ENCODE measurements around the gene B3GAT3.
A peak's percentile ranks its signal among the peaks of the same experiment; 100 is the strongest.
"Not testable (repeated sequence)": the region's sequence is repeated elsewhere in the genome, so short reads cannot be mapped to it uniquely, and the experiment has no call there.

B3GAT3 gene

GRCh38 chr11:62652161-62653006, 30.6 kb upstream of the B3GAT3 start:
- H3K4me1 ChIP-seq (ENCODE audit: control insufficient read depth, insufficient read depth, low read length) = peaks cover 6% of the 10 kb centered on the region
- H3K9ac ChIP-seq (ENCODE audit: low read length) = peak overlapping the region; percentile 67
- H3K27me3 ChIP-seq (ENCODE audit: control insufficient read depth, insufficient read depth, low read length) = no peaks in the 10 kb centered on the region
- H3K36me3 ChIP-seq (ENCODE audit: control insufficient read depth, insufficient read depth, low read length) = peaks cover 21% of the 10 kb centered on the region
- peak overlapping the region; percentile 81 for H3K27ac ChIP-seq (ENCODE audit: low read depth, low read length)
- H3K4me3 ChIP-seq (ENCODE audit: low read length) = peak overlapping the region; percentile 65

- Histone ChIP-seq H3K4me1 (ENCODE audit: control insufficient read depth, insufficient read depth, low read length) (peaks cover 14% of the 10 kb centered on the region), H3K36me3 (ENCODE audit: control insufficient read depth, insufficient read depth, low read length) (peaks cover 21% of the 10 kb centered on the region)
- not testable (repeated sequence) for H3K27ac ChIP-seq (ENCODE audit: low read depth, low read length); H3K27me3 ChIP-seq (ENCODE audit: control insufficient read depth, insufficient read depth, low read length); H3K9ac ChIP-seq (ENCODE audit: low read length); H3K4me3 ChIP-seq (ENCODE audit: low read length)
Observed at GRCh38 chr11:62650283-62650682, 28.5 kb upstream of the B3GAT3 start.

GRCh38 chr11:62649486-62649885, 27.7 kb upstream of the B3GAT3 start:
- Histone ChIP-seq H3K27me3 (ENCODE audit: control insufficient read depth, insufficient read depth, low read length) (no peaks in the 10 kb centered on the region), H3K27ac (ENCODE audit: low read depth, low read length) (no peak overlapping the region), H3K4me1 (ENCODE audit: control insufficient read depth, insufficient read depth, low read length) (peaks cover 18% of the 10 kb centered on the region), H3K36me3 (ENCODE audit: control insufficient read depth, insufficient read depth, low read length) (peaks cover 21% of the 10 kb centered on the region), H3K4me3 (ENCODE audit: low read length) (no peak overlapping the region), H3K9ac (ENCODE audit: low read length) (no peak overlapping the region)

GRCh38 chr11:62648967-62649364, 27.2 kb upstream of the B3GAT3 start:
- peaks cover 18% of the 10 kb centered on the region for H3K4me1 ChIP-seq (ENCODE audit: control insufficient read depth, insufficient read depth, low read length)
- H3K27me3 ChIP-seq (ENCODE audit: control insufficient read depth, insufficient read depth, low read length) = no peaks in the 10 kb centered on the region
- peaks cover 21% of the 10 kb centered on the region for H3K36me3 ChIP-seq (ENCODE audit: control insufficient read depth, insufficient read depth, low read length)
- H3K9ac ChIP-seq (ENCODE audit: low read length) = no peak overlapping the region
- no peak overlapping the region for H3K27ac ChIP-seq (ENCODE audit: low read depth, low read length)
- no peak overlapping the region for H3K4me3 ChIP-seq (ENCODE audit: low read length)

GRCh38 chr11:62648185-62648966, 26.6 kb upstream of the B3GAT3 start:
- Histone ChIP-seq H3K27ac (ENCODE audit: low read depth, low read length) (no peak overlapping the region), H3K27me3 (ENCODE audit: control insufficient read depth, insufficient read depth, low read length) (no peaks in the 10 kb centered on the region), H3K36me3 (ENCODE audit: control insufficient read depth, insufficient read depth, low read length) (peaks cover 21% of the 10 kb centered on the region), H3K4me3 (ENCODE audit: low read length) (no peak overlapping the region), H3K4me1 (ENCODE audit: control insufficient read depth, insufficient read depth, low read length) (peaks cover 18% of the 10 kb centered on the region), H3K9ac (ENCODE audit: low read length) (no peak overlapping the region)

- Histone ChIP-seq H3K36me3 (ENCODE audit: control insufficient read depth, insufficient read depth, low read length) (peaks cover 21% of the 10 kb centered on the region), H3K27ac (ENCODE audit: low read depth, low read length) (no peak overlapping the region), H3K27me3 (ENCODE audit: control insufficient read depth, insufficient read depth, low read length) (no peaks in the 10 kb centered on the region), H3K4me3 (ENCODE audit: low read length) (no peak overlapping the region), H3K4me1 (ENCODE audit: control insufficient read depth, insufficient read depth, low read length) (peaks cover 16% of the 10 kb centered on the region), H3K9ac (ENCODE audit: low read length) (no peak overlapping the region)
Observed at GRCh38 chr11:62647609-62648005, 25.8 kb upstream of the B3GAT3 start.

- peak overlapping the region; percentile 48 for H3K4me3 ChIP-seq (ENCODE audit: low read length)
- peak overlapping the region; percentile 64 for H3K27ac ChIP-seq (ENCODE audit: low read depth, low read length)
Observed at GRCh38 chr11:62646825-62647608, 25.2 kb upstream of the B3GAT3 start.

GRCh38 chr11:62645946-62646824, 24.4 kb upstream of the B3GAT3 start, which contains the start of gene GANAB:
Gene GANAB, minus strand, starts transcription at chr11:62646613. Its CDS starts 14 bp downstream, at chr11:62646599.
- no peaks in the 10 kb centered on the region for H3K27me3 ChIP-seq (ENCODE audit: control insufficient read depth, insufficient read depth, low read length)
- H3K9ac ChIP-seq (ENCODE audit: low read length) = peak within 1 kb of the TSS; percentile 90
- H3K36me3 ChIP-seq (ENCODE audit: control insufficient read depth, insufficient read depth, low read length) = peaks cover 21% of the 10 kb centered on the region
- peak within 1 kb of the TSS; percentile 87 for H3K27ac ChIP-seq (ENCODE audit: low read depth, low read length)
- peaks cover 12% of the 10 kb centered on the region for H3K4me1 ChIP-seq (ENCODE audit: control insufficient read depth, insufficient read depth, low read length)
- H3K4me3 ChIP-seq (ENCODE audit: low read length) = peak within 1 kb of the TSS; percentile 94

More at GRCh38 chr11:62646825-62647608, 25.2 kb upstream of the B3GAT3 start:
- H3K4me1 ChIP-seq (ENCODE audit: control insufficient read depth, insufficient read depth, low read length) = peaks cover 12% of the 10 kb centered on the region
- peaks cover 21% of the 10 kb centered on the region for H3K36me3 ChIP-seq (ENCODE audit: control insufficient read depth, insufficient read depth, low read length)
- no peaks in the 10 kb centered on the region for H3K27me3 ChIP-seq (ENCODE audit: control insufficient read depth, insufficient read depth, low read length)
- H3K9ac ChIP-seq (ENCODE audit: low read length) = no peak overlapping the region

GRCh38 chr11:62645671-62645945, 23.8 kb upstream of the B3GAT3 start:
- Histone ChIP-seq H3K27me3 (ENCODE audit: control insufficient read depth, insufficient read depth, low read length) (no peaks in the 10 kb centered on the region), H3K36me3 (ENCODE audit: control insufficient read depth, insufficient read depth, low read length) (peaks cover 21% of the 10 kb centered on the region), H3K9ac (ENCODE audit: low read length) (peak overlapping the region; percentile 90), H3K4me1 (ENCODE audit: control insufficient read depth, insufficient read depth, low read length) (peaks cover 12% of the 10 kb centered on the region), H3K27ac (ENCODE audit: low read depth, low read length) (peak overlapping the region; percentile 87), H3K4me3 (ENCODE audit: low read length) (peak overlapping the region; percentile 94)

- Histone ChIP-seq H3K9ac (ENCODE audit: low read length) (no peak overlapping the region), H3K36me3 (ENCODE audit: control insufficient read depth, insufficient read depth, low read length) (peaks cover 19% of the 10 kb centered on the region), H3K4me1 (ENCODE audit: control insufficient read depth, insufficient read depth, low read length) (peaks cover 12% of the 10 kb centered on the region), H3K27ac (ENCODE audit: low read depth, low read length) (no peak overlapping the region), H3K27me3 (ENCODE audit: control insufficient read depth, insufficient read depth, low read length) (no peaks in the 10 kb centered on the region), H3K4me3 (ENCODE audit: low read length) (no peak overlapping the region)
Observed at GRCh38 chr11:62644220-62644619, 22.4 kb upstream of the B3GAT3 start.

- peaks cover 66% of the 10 kb centered on the region for H3K36me3 ChIP-seq (ENCODE audit: control insufficient read depth, insufficient read depth, low read length)
- no peak overlapping the region for H3K9ac ChIP-seq (ENCODE audit: low read length)
- no peaks in the 10 kb centered on the region for H3K27me3 ChIP-seq (ENCODE audit: control insufficient read depth, insufficient read depth, low read length)
- peak overlapping the region; percentile 45 for H3K27ac ChIP-seq (ENCODE audit: low read depth, low read length)
- no peak overlapping the region for H3K4me3 ChIP-seq (ENCODE audit: low read length)
- no peaks in the 10 kb centered on the region for H3K4me1 ChIP-seq (ENCODE audit: control insufficient read depth, insufficient read depth, low read length)
Observed at GRCh38 chr11:62632492-62632891, 10.7 kb upstream of the B3GAT3 start.
